ENCODE data around the gene NYNRIN.

The NYNRIN gene

GRCh38 chr14:24428628-24429394 is 30.0 kb downstream of the NYNRIN start:
- TF ChIP-seq, protein P1, sequence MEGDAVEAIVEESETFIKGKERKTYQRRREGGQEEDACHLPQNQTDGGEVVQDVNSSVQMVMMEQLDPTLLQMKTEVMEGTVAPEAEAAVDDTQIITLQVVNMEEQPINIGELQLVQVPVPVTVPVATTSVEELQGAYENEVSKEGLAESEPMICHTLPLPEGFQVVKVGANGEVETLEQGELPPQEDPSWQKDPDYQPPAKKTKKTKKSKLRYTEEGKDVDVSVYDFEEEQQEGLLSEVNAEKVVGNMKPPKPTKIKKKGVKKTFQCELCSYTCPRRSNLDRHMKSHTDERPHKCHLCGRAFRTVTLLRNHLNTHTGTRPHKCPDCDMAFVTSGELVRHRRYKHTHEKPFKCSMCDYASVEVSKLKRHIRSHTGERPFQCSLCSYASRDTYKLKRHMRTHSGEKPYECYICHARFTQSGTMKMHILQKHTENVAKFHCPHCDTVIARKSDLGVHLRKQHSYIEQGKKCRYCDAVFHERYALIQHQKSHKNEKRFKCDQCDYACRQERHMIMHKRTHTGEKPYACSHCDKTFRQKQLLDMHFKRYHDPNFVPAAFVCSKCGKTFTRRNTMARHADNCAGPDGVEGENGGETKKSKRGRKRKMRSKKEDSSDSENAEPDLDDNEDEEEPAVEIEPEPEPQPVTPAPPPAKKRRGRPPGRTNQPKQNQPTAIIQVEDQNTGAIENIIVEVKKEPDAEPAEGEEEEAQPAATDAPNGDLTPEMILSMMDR (conservative IDR thresholded peaks at IDR 0.05; ENCODE audit: control insufficient read depth, insufficient read depth, low read depth, low read length), result no peak
- DNase-seq (ENCODE audit: low read depth), result no peak
- no peak overlapping the region for H3K4me3 ChIP-seq (ENCODE audit: control insufficient read depth, low read depth, low read length)

DNA sequence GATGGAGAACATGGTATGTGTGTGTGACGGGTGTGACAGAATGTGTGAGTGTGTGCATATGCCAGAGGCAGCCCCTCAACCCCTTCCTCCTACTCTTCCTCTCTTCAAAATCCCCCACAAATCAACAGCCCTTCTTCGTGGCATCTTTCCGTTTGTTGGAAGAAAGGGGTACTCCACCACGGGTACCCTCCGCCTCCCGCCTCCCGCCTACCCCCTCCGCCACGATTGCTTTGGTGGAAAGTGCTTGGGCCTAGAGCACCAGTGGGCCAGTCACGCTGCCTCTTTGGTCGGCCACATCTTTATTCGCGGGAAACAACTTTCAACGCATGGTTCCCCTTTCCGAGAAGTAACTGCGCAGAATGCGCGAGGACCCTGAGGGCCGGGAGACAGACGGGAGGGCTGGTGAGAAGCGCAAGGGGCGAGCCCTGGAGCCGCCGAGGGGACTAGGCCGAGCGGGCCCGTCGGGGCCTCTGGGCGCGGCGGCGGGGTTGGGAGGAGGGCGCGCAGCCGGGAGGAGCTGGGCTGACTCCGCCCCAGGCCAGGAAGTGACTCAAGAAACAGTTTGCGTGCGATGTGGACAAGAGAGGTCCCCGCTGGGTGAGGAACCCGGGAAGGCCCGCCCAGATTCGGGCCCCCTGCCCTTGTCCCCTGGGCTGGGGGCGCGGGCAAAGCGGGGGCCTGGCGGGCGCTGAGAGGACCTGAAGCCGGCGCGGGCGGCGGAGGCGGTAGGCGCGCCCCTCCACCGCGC is 30.8 kb downstream of the NYNRIN start, which contains the start of the genes CBLN3 and KHNYN:
CBLN3 (minus strand) TSS at position 274 of the 748 bp plus-strand sequence. CDS start 614 bp downstream, outside the sequence.
KHNYN (plus strand) TSS at position 560 of the 748 bp plus-strand sequence. CDS start 777 bp downstream, outside the sequence.
- TF ChIP-seq, protein P1 (conservative IDR thresholded peaks at IDR 0.05; ENCODE audit: control insufficient read depth, insufficient read depth, low read depth, low read length), result no peak
- DNase-seq (ENCODE audit: low read depth), result peak; percentile 91
- H3K4me3 ChIP-seq (ENCODE audit: control insufficient read depth, low read depth, low read length), result peak within 1 kb of the TSS; percentile 89

- H3K4me3 ChIP-seq (ENCODE audit: control insufficient read depth, low read depth, low read length), result peak overlapping the region; percentile 89
- TF ChIP-seq, protein P1 (conservative IDR thresholded peaks at IDR 0.05; ENCODE audit: control insufficient read depth, insufficient read depth, low read depth, low read length), result no peak
- DNase-seq (ENCODE audit: low read depth), result peak; percentile 71
Observed at GRCh38 chr14:24430143-24430681, 31.4 kb downstream of the NYNRIN start.

DNA sequence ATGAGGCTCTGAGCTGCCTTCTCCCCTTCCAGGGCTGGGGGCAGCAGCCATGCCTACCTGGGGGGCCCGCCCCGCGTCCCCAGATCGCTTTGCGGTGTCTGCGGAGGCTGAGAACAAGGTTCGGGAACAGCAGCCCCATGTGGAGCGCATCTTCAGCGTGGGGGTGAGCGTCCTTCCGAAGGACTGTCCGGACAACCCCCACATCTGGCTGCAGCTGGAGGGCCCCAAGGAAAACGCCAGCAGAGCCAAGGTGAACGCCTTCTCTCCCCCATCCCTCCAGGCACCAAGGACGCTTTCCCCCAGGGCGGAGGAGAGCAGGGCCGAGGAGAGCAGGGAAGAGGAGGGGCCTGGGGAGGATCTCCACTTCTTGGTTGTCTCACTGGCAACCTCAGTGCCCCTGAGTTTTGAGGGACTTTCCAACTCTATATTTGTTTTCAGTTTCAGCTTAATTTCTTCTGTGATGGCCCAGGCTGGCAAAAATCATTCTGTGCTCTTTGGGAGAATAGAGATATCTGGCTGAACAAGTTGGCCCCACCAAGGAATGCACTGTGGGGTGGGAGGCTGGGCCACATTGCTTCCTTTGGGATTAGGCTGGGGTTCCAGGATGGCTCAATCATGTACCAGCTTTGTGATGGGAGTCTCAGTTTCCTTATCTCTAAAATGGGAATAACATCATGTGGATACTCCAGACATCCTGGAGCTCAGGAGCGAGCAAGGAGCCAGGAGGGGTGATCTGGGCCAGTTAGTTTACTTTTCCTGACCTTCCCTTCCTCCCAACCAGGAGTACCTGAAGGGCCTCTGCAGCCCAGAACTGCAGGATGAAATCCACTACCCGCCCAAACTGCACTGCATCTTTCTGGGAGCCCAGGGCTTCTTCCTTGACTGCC is 32.1 kb downstream of the NYNRIN start:
- peak; percentile 55 for DNase-seq (ENCODE audit: low read depth)
- TF ChIP-seq, protein P1 (conservative IDR thresholded peaks at IDR 0.05; ENCODE audit: control insufficient read depth, insufficient read depth, low read depth, low read length), result no peak
- H3K4me3 ChIP-seq (ENCODE audit: control insufficient read depth, low read depth, low read length), result peak overlapping the region; percentile 89

GRCh38 chr14:24431569-24432258 is 32.9 kb downstream of the NYNRIN start:
- peak; percentile 94 for DNase-seq (ENCODE audit: low read depth)
- TF ChIP-seq, protein P1 (conservative IDR thresholded peaks at IDR 0.05; ENCODE audit: control insufficient read depth, insufficient read depth, low read depth, low read length), result peak; percentile 98
- H3K4me3 ChIP-seq (ENCODE audit: control insufficient read depth, low read depth, low read length), result peak overlapping the region; percentile 89

Data from fibroblast of mammary gland (primary cell).